ES-I3 (cell line): ENCODE results near the gene MYEOV.

Experiments
- H3K36me3 ChIP-seq: 2 replicates; pipeline ENCODE4 v1.6.1; 2013; ENCODE audit warnings: mild to moderate bottlenecking, low read length, control low read depth, moderate library complexity; ENCODE audit not compliant: insufficient read depth
- H3K4me1 ChIP-seq: 2 replicates; pipeline ENCODE4 v1.6.1; 2013; ENCODE audit warnings: mild to moderate bottlenecking, control low read depth, low read length; ENCODE audit not compliant: insufficient read depth
- H3K9ac ChIP-seq: 2 replicates; pipeline ENCODE4 v1.6.1; 2013; ENCODE audit warnings: low read depth, mild to moderate bottlenecking, low read length, moderate library complexity
- H3K9me3 ChIP-seq: 2 replicates; pipeline ENCODE4 v1.6.1; 2013; ENCODE audit warnings: mild to moderate bottlenecking, low read length, moderate library complexity; ENCODE audit not compliant: control insufficient read depth, insufficient read depth

The MYEOV gene

DNA sequence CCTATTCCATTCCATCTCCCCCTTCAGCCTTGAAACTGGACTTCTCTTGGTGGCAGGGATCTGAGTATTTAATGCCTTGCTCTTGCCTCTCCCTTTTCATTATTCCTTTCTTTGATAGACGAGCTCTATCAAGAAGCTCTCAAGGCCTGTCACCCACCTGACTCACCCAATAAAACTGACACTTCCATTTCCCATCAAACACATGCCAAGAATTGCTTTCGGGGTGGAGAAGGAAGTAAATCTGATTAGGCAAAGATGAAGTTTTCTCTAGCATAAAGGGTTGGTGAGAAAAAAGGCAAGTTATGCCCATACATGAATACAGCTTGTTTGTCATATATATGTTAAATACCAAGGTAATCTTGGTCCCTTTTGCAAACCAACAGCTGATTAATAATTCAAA lies 34.9 kb upstream of the MYEOV start:
- Histone ChIP-seq H3K4me1 (0 out of 2 replicates have a peak, but pooled peaks cover 11% of the 10 kb centered on the region), H3K9me3 (peaks cover 7% of the 10 kb centered on the region; the same call in 1 of the 2 replicates), H3K36me3 (no peaks in the 10 kb centered on the region), H3K9ac (no peak overlapping the region)

- H3K4me1 ChIP-seq: 0 out of 2 replicates have a peak, but pooled peaks cover 11% of the 10 kb centered on the region
- H3K9ac ChIP-seq: no peak overlapping the region
These were observed 33.3 kb upstream of the MYEOV start for GRCh38 chr11:69260622-69261021.

DNA sequence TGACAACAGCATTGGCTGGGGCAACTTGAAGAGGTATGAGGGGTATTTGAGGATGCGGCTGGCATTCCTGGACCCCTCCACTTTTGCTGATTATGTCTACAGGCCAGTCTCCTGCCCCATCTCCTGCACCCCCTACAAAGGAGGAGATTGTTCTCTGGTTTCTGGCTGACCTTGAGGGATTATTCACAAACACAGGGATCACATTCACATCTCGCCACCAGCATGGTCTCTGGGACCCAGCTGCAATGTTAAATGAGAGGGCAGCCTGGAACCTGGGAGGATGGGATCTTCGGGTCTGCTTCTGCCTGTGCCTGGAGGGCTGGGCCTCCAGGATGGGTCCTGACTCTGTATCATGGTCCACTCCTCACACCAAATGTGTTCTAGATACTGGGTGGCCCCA lies 32.8 kb upstream of the MYEOV start:
- 0 out of 2 replicates have a peak, but pooled peaks cover 11% of the 10 kb centered on the region for H3K4me1 ChIP-seq
- H3K9ac ChIP-seq: no peak overlapping the region
- H3K36me3 ChIP-seq: no peaks in the 10 kb centered on the region
- H3K9me3 ChIP-seq: peaks cover 7% of the 10 kb centered on the region; the same call in 1 of the 2 replicates

More at GRCh38 chr11:69260622-69261021, 33.3 kb upstream of the MYEOV start:
- no peaks in the 10 kb centered on the region for H3K36me3 ChIP-seq
- H3K9me3 ChIP-seq: peaks cover 7% of the 10 kb centered on the region; the same call in 1 of the 2 replicates

GRCh38 chr11:69262918-69263735 lies 30.8 kb upstream of the MYEOV start:
- Histone ChIP-seq H3K36me3 (no peaks in the 10 kb centered on the region), H3K4me1 (0 out of 2 replicates have a peak, but pooled peaks cover 3% of the 10 kb centered on the region)

GRCh38 chr11:69263736-69264052 lies 30.3 kb upstream of the MYEOV start:
- H3K9me3 ChIP-seq: peaks cover 7% of the 10 kb centered on the region; the same call in 1 of the 2 replicates
- H3K4me1 ChIP-seq: no peaks in the 10 kb centered on the region
- no peaks in the 10 kb centered on the region for H3K36me3 ChIP-seq
- H3K9ac ChIP-seq: no peak overlapping the region

More at GRCh38 chr11:69262918-69263735, 30.8 kb upstream of the MYEOV start:
- Histone ChIP-seq H3K9me3 (peaks cover 7% of the 10 kb centered on the region; the same call in 1 of the 2 replicates), H3K9ac (no peak overlapping the region)

DNA sequence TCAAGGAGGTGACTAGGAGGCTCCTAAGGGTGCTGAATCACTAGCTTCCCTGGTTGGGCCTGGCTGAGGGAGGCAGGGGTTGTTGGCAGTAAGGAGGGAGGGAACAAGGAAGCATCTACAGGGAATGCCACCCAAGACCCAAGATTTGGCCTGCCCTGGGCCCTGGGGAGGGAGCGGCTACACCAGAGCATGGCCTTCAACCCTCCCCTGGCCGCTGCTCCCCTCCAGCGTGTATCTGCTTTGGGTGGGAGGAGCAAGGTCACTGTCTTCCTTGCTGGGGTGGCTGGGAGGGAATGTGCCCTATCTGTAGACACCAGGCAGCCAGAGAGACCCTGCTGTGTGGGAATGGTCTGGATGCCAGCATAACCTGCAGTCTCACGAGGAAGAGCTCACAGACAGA lies 29.5 kb upstream of the MYEOV start:
- no peak overlapping the region for H3K9ac ChIP-seq
- no peaks in the 10 kb centered on the region for H3K36me3 ChIP-seq
- H3K4me1 ChIP-seq: no peaks in the 10 kb centered on the region
- H3K9me3 ChIP-seq: peaks cover 7% of the 10 kb centered on the region; the same call in 1 of the 2 replicates

DNA sequence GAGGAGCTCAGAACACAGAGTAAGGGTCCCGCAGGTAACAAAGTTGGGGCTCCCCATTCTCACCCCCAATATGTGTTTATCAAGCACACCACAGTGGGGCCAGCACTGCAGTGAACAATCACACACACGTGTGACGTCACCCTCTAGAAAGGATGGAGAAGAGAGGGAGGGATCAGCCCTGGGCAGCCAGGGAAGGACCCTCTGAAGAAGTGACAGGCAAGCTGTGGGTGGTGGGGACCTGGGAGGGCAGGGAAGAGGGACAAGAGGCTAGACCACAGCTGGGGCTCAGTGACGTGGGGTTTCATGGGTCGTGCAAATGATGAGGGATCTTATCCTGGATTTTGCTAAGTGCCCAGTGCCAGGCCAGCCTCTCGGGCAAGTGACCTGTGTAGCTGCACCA lies 28.7 kb upstream of the MYEOV start:
- H3K4me1 ChIP-seq: no peaks in the 10 kb centered on the region
- H3K9ac ChIP-seq: no peak overlapping the region
- H3K9me3 ChIP-seq: peaks cover 3% of the 10 kb centered on the region; the same call in 1 of the 2 replicates
- no peaks in the 10 kb centered on the region for H3K36me3 ChIP-seq

DNA sequence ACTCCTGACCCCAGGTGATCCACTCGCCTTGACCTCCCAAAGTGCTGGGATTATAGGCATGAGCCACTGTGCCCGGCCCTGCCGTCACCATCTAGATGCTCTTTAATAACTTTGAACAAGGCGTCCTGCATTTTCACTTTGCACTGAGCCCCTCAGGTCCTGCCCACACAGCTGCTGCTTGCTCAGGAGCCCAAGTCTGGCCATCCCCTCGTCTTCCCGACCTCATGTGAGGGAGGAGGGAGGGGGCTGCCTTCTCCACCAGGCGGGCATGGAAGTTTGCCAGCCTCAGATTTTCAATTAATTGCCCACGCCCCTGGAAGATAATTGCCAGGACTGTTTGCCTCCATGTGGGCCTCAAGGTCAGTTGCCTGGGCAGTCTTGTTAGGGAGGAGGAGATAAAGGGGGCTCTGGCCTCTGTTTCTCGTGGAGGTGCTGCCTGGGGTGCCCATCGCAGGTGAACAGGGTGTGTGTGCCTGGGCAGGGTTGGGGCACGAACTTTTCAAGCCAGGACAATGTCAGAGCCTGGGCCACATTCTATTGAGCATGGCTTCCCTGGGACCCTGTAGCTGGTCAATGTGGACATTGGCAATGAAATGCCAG lies 27.9 kb upstream of the MYEOV start:
- H3K36me3 ChIP-seq: no peaks in the 10 kb centered on the region
- no peak overlapping the region for H3K9ac ChIP-seq
- no peaks in the 10 kb centered on the region for H3K4me1 ChIP-seq
- no peaks in the 10 kb centered on the region; the same call in 1 of the 2 replicates for H3K9me3 ChIP-seq

GRCh38 chr11:69267395-69267805 lies 26.6 kb upstream of the MYEOV start:
- H3K9me3 ChIP-seq: no peaks in the 10 kb centered on the region; the same call in 1 of the 2 replicates
- no peak overlapping the region for H3K9ac ChIP-seq
- no peaks in the 10 kb centered on the region for H3K4me1 ChIP-seq
- H3K36me3 ChIP-seq: no peaks in the 10 kb centered on the region

- Histone ChIP-seq H3K36me3 (no peaks in the 10 kb centered on the region), H3K9ac (no peak overlapping the region), H3K4me1 (no peaks in the 10 kb centered on the region), H3K9me3 (no peaks in the 10 kb centered on the region; the same call in 1 of the 2 replicates)
These were observed 25.0 kb upstream of the MYEOV start for GRCh38 chr11:69268911-69269310.

- Histone ChIP-seq H3K9ac (no peak overlapping the region), H3K4me1 (no peaks in the 10 kb centered on the region), H3K9me3 (no peaks in the 10 kb centered on the region; the same call in 1 of the 2 replicates), H3K36me3 (no peaks in the 10 kb centered on the region)
These were observed 24.6 kb upstream of the MYEOV start for GRCh38 chr11:69269388-69269787.

GRCh38 chr11:69269926-69270697 lies 23.8 kb upstream of the MYEOV start:
- H3K36me3 ChIP-seq: no peaks in the 10 kb centered on the region
- H3K9me3 ChIP-seq: no peaks in the 10 kb centered on the region; the same call in 1 of the 2 replicates
- no peaks in the 10 kb centered on the region for H3K4me1 ChIP-seq
- H3K9ac ChIP-seq: no peak overlapping the region

DNA sequence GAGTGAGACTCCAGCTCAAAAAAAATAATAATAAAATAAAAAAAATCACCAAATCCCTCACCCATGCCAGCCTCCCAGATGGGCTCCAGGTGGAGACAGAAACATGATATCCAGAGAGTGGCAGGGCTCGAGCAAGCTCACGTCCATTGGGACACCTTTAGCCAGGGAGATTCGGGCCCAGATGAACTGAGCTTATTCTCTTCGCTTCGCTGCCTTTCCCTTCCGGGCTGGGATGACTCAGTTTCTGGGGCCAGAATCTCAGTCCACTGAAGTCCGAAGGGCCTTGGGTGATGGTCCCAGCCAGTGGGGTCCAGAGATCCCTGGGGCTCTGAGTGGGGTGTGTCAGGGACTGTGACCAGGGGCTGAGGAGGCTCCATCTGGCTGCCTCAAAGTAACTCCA lies 23.0 kb upstream of the MYEOV start:
- Histone ChIP-seq H3K4me1 (no peaks in the 10 kb centered on the region), H3K36me3 (no peaks in the 10 kb centered on the region), H3K9ac (no peak overlapping the region), H3K9me3 (no peaks in the 10 kb centered on the region; the same call in 1 of the 2 replicates)

GRCh38 chr11:69272055-69272454 lies 21.9 kb upstream of the MYEOV start:
- Histone ChIP-seq H3K4me1 (no peaks in the 10 kb centered on the region), H3K9me3 (no peaks in the 10 kb centered on the region), H3K9ac (no peak overlapping the region), H3K36me3 (no peaks in the 10 kb centered on the region)
